Thoracic aorta (tissue), 2 donors: ENCODE results near the gene SNTG2. TPM values are rescaled to one million over a fixed set of nuclear protein-coding genes. Genes with fewer than 3 reads are reported as not detected.

ENCODE experiments used
- ATAC-seq: fragments of 150-250 bp; one replicate; pipeline ENCODE4 v1.8.0; 2017; ENCODE audit warnings: low read depth; ENCODE audit not compliant: insufficient number of reproducible peaks, low FRiP score
- DNase-seq: peaks from one replicate; pipeline ENCODE4 v3.0.0-alpha.2; 2020; ENCODE audit warnings: low spot score
- H3K27ac ChIP-seq, 2 donors: fragments of 200-600 bp; sonication (generic); 1 replicate in 1 of 2; 2 replicates in 1 of 2; pipeline ENCODE4 v1.5.1; 2016; ENCODE audit warnings: mild to moderate bottlenecking in 2 of 2, moderate library complexity in 2 of 2
- H3K27me3 ChIP-seq: fragments of 200-600 bp; sonication (generic); replicated peaks from 2 replicates; pipeline ENCODE4 v1.6.0; 2016; ENCODE audit warnings: mild to moderate bottlenecking; ENCODE audit not compliant: insufficient read depth
- H3K36me3 ChIP-seq: fragments of 200-600 bp; sonication (generic); one replicate; pipeline ENCODE4 v1.5.1; 2016
- H3K4me1 ChIP-seq, 2 donors: fragments of 200-600 bp; sonication (generic); 1 replicate in 1 of 2; 2 replicates in 1 of 2; pipeline versions ENCODE4 v1.5.1 to v1.6.0; 2016; ENCODE audit warnings: low read depth in 2 of 2, mild to moderate bottlenecking in 1 of 2; ENCODE audit not compliant: control insufficient read depth in 1 of 2
- H3K4me3 ChIP-seq: fragments of 200-600 bp; sonication (generic); 2 replicates; pipeline ENCODE4 v1.5.1; 2016; ENCODE audit warnings: mild to moderate bottlenecking
- H3K9me3 ChIP-seq: fragments of 200-600 bp; sonication (generic); 2 replicates; pipeline ENCODE4 v1.5.1; 2016
- CTCF ChIP-seq: fragments of 200-600 bp; sonication (generic); IDR thresholded peaks from one replicate; pipeline ENCODE4 v1.5.1; 2019; ENCODE audit warnings: antibody characterized with exemption
- total RNA-seq, 2 donors: library from RNA; depleted of rRNA; stranded (reverse); fragments of >200 nt; gene quantifications; one replicate each; pipeline versions ENCODE4 v1.1.0 to v1.2.3, GENCODE V29; 2016

SNTG2 gene
- total RNA-seq, 2 donors from 2014 or later, result 8.9 to 18.6 TPM

- no peaks in the 10 kb centered on the region for H3K9me3 ChIP-seq
- no peaks in the 10 kb centered on the region for H3K4me1 ChIP-seq
- no peak overlapping the region for H3K27ac ChIP-seq
- no peak overlapping the region for H3K4me3 ChIP-seq
- ATAC-seq (no peak), DNase-seq (no peak)
- TF ChIP-seq CTCF, result no peak
- H3K36me3 ChIP-seq, result no peaks in the 10 kb centered on the region
- no peaks in the 10 kb centered on the region for H3K27me3 ChIP-seq
Observed at GRCh38 chr2:1314254-1314653, 363.6 kb downstream of the SNTG2 start.

GRCh38 chr2:1318366-1319009, 367.8 kb downstream of the SNTG2 start:
- ATAC-seq, result no peak
- no peak overlapping the region for H3K27ac ChIP-seq
- H3K4me3 ChIP-seq, result no peak overlapping the region
- TF ChIP-seq CTCF, result no peak
- H3K27me3 ChIP-seq, result no peaks in the 10 kb centered on the region
- no peaks in the 10 kb centered on the region for H3K9me3 ChIP-seq
- no peaks in the 10 kb centered on the region for H3K36me3 ChIP-seq
- no peaks in the 10 kb centered on the region for H3K4me1 ChIP-seq
- no peak for DNase-seq

- H3K27me3 ChIP-seq, result no peaks in the 10 kb centered on the region
- H3K9me3 ChIP-seq, result no peaks in the 10 kb centered on the region
- TF ChIP-seq CTCF, result no peak
- H3K4me3 ChIP-seq, result no peak overlapping the region
- no peak for DNase-seq
- no peak overlapping the region for H3K27ac ChIP-seq
- no peak for ATAC-seq
- H3K4me1 ChIP-seq, result no peaks in the 10 kb centered on the region
- no peaks in the 10 kb centered on the region for H3K36me3 ChIP-seq
Observed at GRCh38 chr2:1319393-1319792, 368.7 kb downstream of the SNTG2 start.

DNA sequence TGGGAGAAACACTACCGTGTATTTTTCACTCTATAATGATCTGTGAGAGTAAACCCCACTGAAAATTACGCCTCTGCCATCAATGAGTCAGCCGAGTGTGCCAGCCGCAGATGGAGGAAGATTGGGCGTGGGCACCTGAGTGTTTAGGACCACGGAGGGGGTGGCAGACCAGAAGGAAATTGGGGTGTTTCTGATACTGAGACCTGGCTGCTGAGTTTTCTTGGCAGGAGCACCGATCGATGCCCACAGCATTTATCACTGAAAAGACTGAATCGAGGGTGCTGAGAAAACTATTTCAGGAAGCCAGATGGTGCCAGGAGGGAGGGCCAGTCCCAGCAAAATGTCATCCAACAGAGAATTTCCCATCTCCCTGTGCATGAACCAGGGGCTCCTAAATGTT, 370.7 kb downstream of the SNTG2 start:
- H3K4me1 ChIP-seq, result no peaks in the 10 kb centered on the region
- H3K36me3 ChIP-seq, result no peaks in the 10 kb centered on the region
- DNase-seq (no peak), ATAC-seq (no peak)
- no peak overlapping the region for H3K4me3 ChIP-seq
- no peak overlapping the region for H3K27ac ChIP-seq
- TF ChIP-seq CTCF, result no peak
- no peaks in the 10 kb centered on the region for H3K27me3 ChIP-seq
- H3K9me3 ChIP-seq, result no peaks in the 10 kb centered on the region

DNA sequence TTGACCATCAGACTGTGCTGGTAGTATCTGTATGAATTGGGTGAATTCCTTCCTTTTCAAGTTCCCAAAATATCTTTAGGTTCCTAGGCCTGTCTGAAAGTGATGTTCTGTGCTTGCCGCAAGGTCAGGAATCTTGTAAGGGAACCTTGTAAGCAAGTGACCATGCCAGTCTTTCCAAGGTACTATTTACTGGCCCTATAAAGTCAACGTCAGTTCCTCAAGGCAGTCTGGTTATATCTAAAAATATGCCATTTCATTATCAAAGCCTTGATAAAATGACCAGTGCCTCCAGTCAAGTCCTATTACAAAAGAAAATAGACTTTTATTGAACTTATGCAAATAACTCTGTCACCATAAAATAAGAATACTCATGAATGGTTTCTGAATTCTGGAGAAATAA, 374.2 kb downstream of the SNTG2 start:
- no peak for TF ChIP-seq CTCF
- Histone ChIP-seq H3K4me1 (no peaks in the 10 kb centered on the region), H3K4me3 (no peak overlapping the region), H3K9me3 (no peaks in the 10 kb centered on the region), H3K27me3 (no peaks in the 10 kb centered on the region), H3K27ac (no peak overlapping the region), H3K36me3 (no peaks in the 10 kb centered on the region)
- no peak for DNase-seq
- no peak for ATAC-seq
